GM19099 (cell line): ENCODE data around the gene ZNF777.

Experiments
- POLR2A ChIP-seq: IDR thresholded peaks from 3 replicates; pipeline ENCODE4 v1.6.1; 2011; ENCODE audit warnings: low read depth; ENCODE audit not compliant: insufficient read length; ENCODE audit errors: extremely low read depth

ZNF777 gene

DNA sequence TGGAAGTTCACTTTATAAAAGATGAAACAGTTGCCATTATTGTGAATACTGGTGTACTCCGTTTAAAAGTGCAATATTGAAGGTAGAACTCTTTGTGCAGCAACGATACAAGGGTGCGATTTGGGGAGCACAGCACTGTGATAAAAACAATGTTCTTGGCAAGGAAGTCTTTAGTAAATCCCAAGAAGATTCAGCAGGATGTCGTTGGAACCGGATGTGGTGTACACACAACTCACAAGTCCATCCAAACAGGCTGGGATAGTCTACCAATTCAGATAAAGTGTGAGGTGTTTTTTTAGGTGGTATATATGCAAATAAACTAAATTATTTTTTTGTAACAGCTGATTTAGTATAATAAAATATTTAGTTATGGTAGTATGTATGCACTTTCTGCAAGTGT is 46.7 kb downstream of the ZNF777 start:
- TF ChIP-seq POLR2A: no peak

DNA sequence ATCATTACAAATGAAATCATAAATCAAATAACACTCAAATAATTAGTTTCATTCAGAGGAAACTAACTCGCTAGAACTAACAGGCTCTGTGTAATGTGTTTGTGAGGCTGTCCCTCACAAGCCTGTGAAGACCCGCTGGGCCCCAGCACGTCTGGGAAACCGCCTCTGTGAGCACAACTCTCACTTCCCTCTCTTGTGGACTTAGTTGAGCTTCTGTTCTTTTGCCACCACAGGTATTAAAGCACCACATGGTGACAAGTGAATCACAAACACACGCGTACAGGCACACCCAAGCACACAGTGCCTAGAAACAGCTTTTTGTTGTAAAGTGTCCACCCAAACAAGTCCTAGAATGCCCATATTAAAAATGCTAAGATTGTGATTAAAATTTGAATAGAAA is 51.0 kb downstream of the ZNF777 start:
- no peak for TF ChIP-seq POLR2A

DNA sequence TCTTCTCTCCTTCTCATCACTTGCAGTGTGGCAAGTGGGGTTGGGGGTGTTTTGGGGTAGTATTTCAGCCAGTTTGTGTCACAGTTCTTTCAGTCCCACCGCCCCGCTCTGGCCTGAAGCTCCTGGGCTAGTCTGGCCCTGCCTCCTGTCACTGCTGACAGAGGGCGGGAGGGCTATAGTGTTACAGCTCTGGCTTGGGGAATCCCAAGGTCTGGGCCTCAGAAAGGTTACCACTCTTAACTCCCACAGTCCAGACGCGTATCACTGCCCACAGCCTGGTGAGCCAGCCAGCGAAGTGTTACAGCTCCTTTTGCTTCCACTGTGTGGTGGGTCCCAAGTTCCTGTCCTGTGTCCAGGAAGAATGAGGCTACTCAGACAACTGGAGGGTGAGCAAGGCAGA is 56.0 kb downstream of the ZNF777 start:
- no peak for TF ChIP-seq POLR2A

DNA sequence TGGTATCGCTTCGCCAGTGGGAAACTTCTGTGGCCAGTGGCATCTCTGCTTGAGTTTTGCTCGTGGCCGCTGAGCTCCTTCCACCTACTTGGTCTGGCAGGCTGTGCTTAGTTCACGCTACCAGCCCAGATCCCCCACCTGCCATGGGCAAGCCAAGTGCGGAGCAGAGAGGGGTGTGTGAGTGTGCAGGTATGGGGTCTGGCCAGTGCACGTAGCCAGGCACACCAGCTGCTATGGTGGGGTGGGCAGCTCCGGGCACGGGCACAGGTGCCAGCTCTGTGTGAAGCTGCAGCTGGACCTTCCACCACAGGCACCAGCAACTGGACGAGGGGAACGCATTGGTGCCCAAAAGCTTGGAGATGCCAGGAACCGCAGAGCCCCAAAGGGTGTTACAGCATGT is 56.5 kb downstream of the ZNF777 start:
- no peak for TF ChIP-seq POLR2A

DNA sequence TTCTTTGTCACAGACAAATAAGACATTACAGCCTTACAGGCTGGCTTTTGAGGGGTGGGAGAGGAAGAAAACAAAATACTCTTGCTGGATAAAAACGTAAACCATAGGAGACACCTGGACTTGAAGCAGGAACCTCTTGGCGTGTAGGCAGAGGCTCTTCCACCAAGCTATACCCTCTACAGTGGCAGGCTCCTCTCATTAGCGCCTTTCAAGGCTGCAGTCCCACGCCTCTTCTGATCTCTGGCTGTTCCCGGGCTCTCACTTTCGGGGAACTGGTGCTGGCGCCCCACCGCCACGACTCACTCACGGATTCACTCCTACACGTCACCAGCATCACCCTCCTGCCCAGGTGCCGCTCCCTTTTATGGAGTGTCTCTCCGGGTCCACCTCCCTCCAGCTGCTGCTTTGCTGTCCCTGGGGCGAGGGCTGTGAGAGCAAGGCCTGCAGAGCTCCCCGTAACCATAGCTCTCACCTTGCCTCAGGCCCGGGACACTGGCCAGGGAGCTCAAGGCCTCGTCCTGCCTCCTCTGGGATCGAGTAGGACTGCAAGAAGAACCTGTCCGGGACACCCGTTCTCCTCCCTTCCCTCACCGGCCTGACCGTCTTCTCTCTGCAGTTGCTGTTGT is 62.6 kb downstream of the ZNF777 start:
- TF ChIP-seq POLR2A: no peak

DNA sequence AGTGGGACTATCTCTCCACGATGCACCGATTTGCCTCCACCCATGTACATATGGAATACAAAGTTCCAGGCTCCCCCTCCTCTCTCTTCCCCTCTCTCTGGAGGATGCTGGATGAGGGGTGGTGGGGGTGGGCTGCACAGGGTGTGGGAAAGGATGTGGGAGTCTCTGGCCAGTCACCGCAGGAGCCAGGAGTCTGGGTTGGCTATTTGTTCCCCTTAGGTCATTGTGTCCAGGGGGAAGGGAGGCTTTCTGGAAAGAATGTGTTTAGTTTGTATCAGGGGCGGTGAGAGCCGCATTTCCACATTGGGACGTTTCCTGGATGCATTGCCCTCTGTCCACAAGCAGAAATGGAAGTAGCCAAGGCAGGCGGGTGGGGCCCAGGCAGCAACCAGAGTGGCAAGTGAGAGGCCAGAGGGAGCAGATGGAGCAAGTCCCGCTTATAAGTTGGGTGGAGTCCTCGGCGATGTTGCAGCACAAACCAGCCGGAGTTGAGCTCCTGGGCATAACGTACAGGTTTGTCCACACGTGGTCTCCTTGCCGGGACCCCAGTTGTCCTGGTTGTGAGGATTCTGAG is 63.3 kb downstream of the ZNF777 start:
- no peak for TF ChIP-seq POLR2A

DNA sequence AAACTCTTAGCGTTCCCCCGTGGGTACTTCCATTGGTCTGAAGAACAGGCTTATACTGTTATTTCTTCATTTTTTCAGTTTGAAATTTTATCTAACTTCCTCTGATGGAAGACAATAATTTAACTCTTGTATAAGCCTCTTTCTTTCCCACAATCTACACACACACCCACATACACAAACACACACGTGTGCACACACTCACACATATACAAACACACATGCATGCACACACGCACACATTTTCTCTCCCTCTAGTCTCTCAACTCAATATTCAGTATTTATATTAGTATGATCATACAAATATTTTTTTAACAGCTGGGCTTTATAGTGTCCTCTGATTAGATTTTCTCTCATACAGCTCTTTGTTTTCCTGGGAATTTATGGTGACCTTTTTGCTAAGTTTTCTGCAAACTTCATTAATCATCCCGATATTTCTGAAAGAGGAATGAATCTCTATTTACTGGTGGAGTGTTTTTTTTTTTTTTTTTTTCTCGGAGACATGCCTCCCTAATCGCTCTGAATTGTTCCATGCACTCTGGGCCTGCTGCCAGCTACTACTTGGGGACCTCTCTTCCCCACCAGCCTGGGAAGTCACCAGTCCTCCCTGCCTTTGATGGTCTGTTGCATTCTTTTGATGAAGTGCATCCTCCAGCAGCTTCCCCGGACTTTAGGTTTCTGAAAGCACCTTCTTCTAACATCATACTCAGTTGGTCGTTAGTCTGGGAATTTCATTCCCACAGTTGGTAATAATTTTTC is 75.5 kb downstream of the ZNF777 start:
- no peak for TF ChIP-seq POLR2A
